Umbilical cord (tissue), 2 donors: Measurements from ENCODE around the gene YES1. TPM values are rescaled to one million over a fixed set of nuclear protein-coding genes. Genes with fewer than 3 reads are reported as not detected.
"Not testable (repeated sequence)": the region's sequence is repeated elsewhere in the genome, so short reads cannot be mapped to it uniquely, and the experiment has no call there.

Experiments used
- DNase-seq: peaks from one replicate; pipeline ENCODE4 v3.0.0-alpha.2; 2015; ENCODE audit warnings: low spot score
- total RNA-seq: library from RNA; depleted of rRNA; stranded (reverse); fragments of >200 nt; gene quantifications from one replicate; pipeline ENCODE4 v1.2.3, GENCODE V29; 2014; ENCODE audit warnings: low replicate concordance; ENCODE audit not compliant: insufficient read depth

The YES1 gene
- total RNA-seq, 1 donor from 2014 or later, result 86.2 TPM

DNA sequence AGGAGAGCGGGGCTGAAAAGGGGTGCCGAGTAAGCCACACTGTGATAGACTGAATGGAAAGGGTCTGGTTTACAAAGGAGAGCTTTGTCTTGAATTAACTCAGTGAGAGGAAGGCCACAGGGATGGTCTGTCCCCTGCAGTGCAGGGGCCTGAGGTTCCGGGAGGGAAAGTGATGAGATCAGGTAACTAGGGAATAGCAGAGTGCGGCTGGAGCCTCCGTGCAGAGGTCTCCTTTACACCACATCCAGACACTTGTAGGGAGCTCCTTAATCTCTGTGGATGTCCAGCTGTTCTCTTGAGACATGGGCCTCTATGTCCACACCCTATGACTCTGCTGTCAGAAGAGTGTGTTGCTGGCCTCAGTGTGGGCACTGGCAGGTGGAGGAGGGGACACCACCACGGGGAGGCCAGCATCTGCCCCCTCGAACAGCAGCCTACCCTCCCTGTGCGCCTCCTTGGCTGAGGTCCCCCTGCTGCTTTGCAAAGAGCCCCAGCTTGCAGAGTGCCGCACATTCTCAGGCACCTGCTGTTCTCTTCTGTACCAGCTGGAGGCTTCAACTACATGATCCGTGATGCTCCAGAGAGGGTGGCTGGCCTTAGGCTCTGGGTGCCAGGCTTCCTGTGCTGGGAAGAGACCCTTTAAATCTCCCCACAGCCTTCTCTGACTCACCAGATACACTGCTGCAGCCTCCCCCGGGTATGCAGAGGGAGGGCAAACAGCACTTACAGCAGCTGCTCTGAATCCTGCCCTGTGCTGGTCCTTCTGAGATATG lies 125.5 kb downstream of the YES1 start:
- peak; percentile 13 for DNase-seq

DNA sequence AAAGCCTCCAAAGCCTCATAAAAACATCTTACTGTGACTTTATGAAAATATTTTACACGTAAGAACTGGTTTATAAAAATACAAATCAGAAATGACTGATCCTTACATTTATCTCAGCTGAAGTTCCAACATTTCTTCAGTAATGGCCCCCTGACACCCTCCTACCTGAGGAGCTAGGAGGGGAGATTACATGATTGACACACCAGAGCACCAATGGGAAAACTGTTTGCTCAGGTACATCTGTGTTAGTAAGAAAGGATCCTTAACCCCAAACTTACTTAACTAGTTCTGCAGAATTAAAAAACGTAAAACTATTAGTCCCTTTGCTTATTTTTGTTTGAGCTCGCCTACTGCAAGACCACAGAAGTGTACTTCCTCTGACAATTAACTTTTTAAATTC lies 126.6 kb downstream of the YES1 start:
- no peak for DNase-seq

DNA sequence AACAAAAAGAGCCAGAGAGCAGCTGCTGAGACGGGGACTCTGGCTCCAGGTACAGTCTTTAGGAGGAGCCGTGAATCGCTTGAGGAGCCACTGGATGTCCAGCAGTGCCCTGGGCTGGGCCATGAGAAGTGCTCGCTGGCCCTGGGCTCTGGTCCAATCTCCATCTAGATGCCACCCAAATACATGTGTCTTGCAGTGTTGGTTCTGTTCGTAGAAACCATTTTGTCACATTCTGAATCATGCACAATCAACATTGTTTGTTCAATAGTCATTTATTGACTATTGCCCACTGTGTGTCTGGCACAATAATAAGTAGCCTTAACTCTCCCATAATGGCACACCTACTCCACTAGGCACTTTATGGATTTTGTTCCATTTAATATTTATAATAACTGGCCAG lies 128.5 kb downstream of the YES1 start:
- no peak for DNase-seq

DNA sequence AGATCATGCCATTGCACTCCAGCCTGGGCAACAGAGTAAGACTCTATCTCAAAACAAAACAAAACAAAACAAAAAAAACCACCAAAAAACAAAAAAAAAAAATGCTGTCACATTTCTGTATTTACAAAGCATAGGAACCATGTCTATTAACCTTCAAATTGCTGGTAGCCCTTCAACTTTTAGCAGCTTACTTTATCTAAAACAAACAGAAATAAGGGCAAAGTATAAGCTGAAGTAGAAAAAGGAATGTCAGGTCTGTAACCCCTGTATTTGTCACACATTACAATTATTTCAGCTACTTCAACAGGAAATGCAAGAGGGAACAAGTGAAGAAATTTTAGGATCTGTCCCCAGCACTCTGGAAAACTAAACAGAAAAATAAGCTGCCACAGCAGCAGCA lies 129.2 kb downstream of the YES1 start:
- no peak for DNase-seq

DNA sequence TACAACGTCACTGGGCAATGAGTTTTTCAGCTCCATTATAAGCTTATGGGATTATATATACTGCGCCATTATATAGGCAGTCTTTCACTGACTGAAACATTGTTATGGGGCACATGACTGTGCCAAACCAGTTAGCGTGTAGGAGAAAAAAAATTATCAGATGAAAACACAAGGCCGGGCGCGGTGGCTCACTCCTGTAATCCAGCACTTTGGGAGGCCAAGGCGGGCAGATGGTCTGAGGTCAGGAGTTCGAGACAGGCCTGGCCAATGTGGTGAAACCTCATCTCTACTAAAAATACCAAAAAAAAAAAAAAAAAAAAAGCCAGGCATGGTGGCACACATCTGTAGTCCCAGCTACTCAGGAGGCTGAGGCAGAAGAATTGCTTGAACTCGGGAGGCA lies 129.6 kb downstream of the YES1 start:
- DNase-seq, result not testable (repeated sequence)

DNA sequence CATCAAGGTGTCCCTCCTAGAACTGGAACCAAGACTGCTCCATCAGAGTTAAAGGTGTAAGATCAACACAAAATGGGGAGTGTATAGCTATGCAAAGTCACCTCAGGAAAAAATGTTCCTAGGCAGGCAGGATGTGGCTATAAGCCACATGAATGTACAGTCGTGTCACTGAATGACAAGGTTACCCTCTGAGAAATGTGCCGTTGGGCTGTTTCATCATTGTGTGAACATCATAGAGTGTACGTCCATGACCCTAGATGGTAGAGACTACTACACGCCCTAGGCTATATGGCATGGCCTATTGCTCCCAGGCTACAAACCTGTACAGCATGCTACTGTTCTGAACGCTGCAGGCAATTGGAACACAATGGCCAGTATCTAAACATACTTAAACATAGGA lies 130.1 kb downstream of the YES1 start:
- no peak for DNase-seq

DNA sequence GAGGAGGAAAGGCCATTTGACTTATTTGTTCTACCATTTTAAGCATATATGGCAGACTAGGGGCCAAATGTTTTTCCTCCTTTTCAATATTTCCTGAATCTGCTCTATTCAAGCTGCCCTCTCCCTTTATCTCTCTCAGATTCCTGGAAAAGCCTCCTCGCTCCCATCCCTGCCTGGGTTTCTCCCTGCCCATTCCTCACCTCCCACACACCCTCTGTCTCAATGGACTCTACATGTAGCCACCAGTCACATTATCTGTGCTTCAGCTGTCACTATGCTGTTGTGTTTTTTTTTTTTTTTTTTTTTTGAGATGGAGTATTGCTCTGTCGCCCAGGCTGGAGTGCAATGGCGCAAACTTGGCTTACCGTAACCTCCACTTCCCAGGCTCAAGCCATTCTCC lies 131.7 kb downstream of the YES1 start:
- DNase-seq, result no peak

DNA sequence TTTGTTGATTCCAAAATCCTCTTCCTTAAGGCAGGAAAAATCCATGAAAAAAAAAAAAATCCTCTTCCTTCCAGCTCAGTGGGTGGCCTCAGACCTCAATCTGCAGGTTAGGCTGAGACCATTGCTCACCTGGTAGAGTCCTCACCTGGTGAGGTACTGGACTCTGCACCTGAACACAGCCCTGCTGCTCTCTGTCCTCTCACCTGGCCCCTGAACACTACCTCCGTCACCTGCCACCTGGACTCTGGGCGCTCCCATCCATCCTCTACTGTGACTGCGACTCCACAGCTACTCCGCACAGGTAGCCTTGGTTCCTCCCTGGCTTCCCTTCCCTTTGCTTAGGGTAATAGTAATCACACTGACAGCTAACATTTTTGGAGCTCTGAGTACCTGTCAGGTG lies 132.5 kb downstream of the YES1 start:
- DNase-seq, result no peak

DNA sequence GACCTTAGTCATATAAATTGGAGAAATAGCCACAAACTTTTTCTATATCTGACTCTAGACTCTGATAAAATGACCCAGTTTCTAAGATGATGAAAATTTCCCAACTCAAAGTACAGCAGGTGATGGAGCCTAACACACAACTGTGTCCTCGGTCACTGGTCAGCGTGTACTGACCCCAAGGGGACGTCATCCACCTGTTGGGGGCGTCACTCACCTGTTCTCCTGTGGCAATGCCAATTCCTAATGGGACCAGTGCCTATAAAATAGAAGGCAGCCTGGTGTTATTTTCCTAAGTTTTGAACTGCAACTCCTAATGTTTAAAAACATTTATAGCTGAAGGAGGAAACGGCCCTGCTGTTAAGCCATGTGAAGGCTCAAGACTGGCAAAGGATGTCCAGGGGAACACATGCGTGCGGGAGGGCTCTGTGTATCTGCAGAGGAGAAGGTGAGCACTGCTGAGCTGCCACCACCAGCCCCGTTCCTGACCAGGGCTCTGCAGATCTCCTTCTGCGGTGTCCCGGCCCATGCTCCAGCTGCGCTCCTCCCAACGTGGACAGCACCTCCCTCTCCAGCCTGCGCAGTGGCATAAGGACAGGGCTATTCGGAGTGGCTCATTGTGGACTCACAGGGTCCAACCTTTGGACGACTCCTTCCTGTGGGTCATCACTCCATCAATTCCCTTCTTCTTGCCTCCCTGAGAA lies 133.4 kb downstream of the YES1 start:
- DNase-seq, result no peak

DNA sequence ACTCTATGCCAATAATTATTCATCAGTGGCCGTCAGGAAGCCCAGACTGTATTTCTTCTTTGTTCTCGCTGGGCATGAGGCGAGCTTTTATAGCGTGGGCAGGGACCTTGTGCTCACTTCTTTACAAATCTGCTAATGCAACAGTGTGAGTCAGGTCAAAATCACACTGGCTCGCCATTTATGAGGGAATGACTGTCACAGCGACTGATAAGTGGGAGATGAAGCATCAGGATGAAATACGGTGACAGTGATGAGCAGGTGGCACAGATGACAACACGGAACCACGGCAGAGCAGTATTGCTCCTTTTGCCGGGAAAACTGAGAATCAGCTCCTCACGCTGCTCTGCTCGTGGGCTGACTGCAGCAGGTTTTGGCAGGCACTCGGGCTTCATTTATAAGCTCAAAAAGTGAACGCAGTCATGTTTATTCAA lies 134.1 kb downstream of the YES1 start:
- DNase-seq, result no peak

DNA sequence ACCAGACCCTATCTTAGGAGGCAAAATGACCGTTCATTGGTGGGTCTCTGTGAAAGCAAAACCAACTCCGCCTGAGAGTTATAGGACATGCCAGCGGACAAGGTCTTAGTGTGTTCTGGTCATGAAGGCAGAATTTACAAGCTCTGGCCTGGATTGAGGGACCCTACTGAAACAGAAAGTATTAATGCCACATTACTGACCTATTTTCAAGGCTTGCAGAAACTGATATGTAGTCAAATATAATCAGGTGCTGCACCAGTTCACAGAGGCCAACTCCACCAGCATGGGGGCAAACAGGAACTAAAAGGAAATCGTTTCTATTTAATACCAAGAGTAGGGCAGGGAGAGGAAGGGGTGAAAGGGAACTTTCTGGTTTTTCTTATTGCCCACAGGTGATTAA lies 134.9 kb downstream of the YES1 start:
- DNase-seq, result no peak

DNA sequence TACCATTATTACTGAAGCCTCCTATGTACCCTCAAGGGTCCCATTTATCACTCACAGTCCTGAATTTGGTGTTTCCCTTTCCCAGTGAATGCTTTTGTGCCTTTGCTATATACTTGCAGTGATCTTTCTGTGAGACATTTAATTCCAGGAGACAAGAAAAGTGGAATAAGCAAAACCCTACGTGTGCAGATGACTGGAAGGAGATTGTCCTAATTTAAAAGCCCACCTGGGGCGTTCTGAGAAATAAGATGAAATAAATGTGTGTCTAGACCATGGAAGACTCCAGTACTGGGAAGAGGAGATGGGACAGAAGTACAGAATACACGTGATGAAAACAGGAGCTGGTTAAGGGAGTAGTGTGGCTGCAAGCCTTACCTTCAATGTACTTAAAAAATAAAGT lies 135.3 kb downstream of the YES1 start:
- no peak for DNase-seq

DNA sequence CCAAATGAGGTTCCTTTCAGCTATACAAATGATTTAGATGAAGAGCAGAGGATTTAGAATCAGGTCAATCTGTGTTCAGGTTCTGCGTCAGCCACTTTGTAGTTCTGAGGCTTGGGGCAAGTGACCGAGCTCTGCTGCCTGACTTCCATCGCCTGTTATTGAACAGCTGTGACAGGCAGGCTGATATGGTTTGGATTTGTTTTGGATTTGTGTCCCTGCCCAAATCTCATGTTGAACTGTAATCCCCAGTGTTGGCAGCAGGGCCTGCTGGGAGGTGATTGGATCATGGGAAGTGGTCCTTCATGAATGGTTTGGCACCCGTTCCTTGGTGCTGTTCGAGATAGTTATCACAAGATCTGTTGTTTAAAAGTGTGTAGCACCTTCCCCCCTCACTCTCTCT lies 136.0 kb downstream of the YES1 start:
- DNase-seq, result no peak

DNA sequence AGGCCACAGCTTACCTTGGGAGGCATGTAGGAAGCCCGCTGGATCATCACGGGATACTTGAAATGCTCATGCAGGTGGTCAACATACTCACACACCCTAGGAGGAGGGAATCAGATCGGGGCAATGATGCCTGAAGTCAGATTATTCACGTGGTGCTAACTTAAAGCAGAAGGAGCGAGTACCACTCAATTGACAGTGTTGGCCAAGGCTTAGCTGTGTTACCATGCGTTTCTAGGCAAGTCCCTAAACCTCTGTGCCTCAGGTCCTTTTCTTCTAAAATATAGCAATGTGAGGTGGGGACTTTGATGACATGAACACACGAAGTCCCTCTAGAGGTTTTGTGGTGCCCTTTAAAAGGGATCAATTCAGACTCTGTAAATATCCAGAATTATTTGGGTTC lies 136.7 kb downstream of the YES1 start:
- DNase-seq, result no peak

DNA sequence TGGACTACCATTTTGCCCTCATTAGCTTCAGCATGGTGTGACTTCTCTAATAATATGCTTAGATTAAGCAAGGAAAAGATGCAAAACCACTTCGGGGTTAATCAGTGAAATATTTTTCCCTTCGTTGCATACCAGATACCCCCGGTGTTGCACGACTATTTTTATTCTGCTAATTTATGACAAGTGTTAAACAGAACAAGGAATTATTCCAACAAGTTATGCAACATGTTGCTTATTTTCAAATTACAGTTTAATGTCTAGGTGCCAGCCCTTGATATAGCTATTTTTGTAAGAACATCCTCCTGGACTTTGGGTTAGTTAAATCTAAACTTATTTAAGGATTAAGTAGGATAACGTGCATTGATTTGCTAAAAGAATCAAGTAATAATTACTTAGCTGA lies 138.3 kb downstream of the YES1 start:
- no peak for DNase-seq

DNA sequence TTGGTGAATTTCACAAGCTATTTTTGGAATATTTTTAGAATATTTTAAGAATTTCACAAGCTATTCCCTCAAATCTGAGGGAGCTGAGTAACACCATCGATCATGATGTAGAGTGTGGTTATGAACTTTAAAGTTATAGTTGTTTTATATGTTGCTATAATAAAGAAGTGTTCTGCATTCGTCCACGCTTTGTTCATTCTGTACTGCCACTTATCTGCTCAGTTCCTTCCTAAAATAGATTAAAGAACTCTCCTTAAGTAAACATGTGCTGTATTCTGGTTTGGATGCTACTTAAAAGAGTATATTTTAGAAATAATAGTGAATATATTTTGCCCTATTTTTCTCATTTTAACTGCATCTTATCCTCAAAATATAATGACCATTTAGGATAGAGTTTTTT lies 138.7 kb downstream of the YES1 start:
- no peak for DNase-seq

Other genes with a start within 250 kb of the YES1 start
- not detected for gene CETN1, start 231.9 kb downstream of the YES1 start, total RNA-seq
- 0.72 TPM for gene CLUL1, start 215.3 kb downstream of the YES1 start, total RNA-seq
- gene TYMS, start 154.6 kb downstream of the YES1 start, total RNA-seq, result 6.0 TPM
- gene ENOSF1, start 99.6 kb downstream of the YES1 start, total RNA-seq, result 45.5 TPM
- gene ADCYAP1, start 92.6 kb upstream of the YES1 start, total RNA-seq, result 2.9 TPM